ENCODE measurements around the gene NFKBIZ.

Gene NFKBIZ

GRCh38 chr3:101848754-101849713 is at the start of gene NFKBIZ:
Gene NFKBIZ (plus strand): TSS chr3:101849514. CDS start chr3:101849629, 115 bp downstream.
- peak; percentile 76 for DNase-seq

- no peak for DNase-seq
Observed at GRCh38 chr3:101801174-101801573, 48.1 kb upstream of the NFKBIZ start.

GRCh38 chr3:101802179-101802578 is 47.1 kb upstream of the NFKBIZ start:
- no peak for DNase-seq

- peak; percentile 7 for DNase-seq
Observed at GRCh38 chr3:101803173-101803782, 46.0 kb upstream of the NFKBIZ start.

DNA sequence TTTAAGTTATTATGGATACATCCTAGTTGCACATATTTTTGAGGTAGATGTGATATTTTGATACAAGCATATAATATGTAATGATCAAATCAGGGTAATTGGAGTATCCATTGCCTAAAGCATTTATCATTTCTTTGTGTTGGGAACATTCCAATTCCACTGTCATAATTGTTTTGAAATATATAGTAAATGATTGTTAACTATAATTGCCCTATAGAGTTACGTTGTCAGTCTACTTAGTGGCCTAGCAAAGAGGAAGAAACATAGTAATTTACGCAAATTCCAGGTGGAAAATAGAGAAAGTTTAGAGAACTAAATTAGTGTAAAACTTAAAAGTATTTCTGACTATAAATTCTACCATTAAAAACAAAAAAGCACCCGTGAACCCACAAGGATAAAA is 45.4 kb upstream of the NFKBIZ start:
- no peak for DNase-seq

DNA sequence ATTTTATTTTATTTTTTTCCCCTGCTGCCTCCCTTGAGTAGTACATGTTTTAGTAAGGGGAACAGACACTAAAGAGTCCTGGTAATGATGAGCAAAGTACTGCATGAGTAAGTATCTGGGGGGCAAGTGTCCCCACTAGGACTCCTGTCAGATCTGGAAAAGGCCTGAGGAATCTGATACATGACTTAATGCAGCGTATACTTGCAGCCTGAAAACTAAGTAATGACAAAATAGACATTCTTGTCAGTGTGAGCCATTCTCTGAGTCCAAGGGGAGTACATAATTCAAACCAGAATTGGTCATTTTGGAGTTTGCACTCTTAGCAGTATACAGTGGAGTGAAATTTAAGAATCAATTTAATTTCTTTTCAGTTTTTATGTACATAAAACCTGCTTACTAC is 42.8 kb upstream of the NFKBIZ start:
- DNase-seq, result no peak

DNA sequence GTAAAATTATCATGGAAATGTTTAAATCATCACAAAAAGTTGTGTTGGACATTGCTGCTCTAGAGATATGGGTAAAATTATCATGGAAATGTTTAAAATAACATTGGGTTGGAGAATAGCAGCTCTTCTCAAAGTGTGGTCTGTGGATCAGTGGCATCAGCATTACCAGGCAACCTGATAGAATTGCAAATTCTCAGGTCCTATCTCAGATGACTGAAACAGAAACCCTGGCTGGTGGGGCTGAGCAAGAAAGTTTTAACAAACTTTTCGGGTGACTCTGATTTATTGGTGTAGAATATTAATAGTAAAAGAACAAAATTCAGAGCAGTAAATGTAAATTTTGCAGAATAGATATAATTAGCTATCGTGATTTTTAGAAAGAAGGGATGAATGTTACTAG is 41.4 kb upstream of the NFKBIZ start:
- DNase-seq, result no peak

DNA sequence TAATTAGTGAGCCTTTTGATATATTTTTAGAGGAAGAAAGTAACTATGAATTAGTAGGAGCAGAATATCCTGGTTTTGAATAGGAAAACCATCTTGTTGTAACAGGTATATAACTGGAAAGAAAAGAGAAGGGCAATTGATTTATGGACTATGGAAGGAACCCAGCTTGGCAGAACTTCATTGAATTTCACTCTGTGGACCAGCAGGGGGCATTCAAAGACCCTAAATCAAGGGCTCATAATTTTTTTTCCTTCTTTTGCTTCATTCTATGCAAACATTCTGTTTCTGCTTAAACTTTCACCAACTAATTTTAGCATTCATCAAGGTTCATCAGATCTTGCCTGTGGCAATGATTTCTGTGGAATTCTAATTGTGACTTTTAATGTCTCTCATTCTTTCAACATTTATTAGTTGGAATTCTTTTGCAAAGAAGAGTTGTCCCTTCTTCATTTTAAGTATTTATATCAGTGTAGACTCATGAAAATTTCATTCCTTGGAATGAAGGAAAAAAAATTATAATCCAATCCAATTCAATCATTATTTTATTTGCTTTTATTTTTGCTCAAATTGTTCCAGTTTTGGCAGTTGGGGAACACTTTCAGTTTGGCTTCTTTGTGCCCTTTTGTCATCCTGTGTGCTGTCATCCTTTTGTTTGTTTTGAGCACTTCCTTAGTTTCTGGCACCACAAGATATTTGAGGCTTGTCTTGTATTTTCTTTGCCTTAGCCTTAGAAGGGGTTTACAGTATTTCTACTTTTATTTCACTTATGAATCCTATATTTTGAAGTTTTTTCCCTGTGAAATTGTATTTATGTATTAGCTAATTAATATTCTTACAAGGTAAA is 39.9 kb upstream of the NFKBIZ start:
- no peak for DNase-seq

DNA sequence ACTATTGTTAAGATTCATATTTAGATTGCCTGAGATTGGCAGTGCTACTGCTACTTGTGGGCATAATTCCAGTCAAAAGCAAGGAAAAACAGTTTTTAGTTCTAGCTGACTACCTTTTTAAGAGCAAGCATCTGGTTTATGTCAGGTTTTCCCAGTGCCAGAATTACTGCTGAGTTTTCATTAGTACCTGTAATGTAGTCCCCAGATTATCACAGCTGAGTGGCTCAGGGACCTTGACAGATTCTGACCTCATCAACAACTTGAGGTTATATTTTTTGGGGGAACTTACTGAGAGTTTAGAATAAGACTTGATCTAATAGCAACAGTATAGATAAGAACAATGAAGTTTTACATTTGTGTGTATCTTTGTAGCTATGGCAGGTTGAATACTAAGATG is 39.3 kb upstream of the NFKBIZ start:
- no peak for DNase-seq

DNA sequence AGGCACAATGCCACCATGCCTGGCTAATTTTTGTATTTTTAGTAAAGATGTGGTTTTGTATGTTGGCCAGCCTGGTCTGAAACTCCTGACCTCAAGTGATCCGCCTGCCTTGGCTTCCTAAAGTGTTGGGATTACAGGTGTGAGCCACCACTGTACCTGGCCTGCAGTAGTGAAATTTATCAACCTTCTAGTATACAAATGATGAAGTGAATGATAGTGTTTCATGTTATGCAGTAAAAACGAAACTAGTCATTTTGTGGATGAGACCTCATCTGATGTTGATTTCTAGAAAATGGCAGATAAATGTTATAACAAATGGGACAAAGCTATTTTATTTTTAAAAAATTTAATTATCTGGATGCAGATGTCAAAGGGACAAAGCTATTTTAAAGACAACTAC is 37.4 kb upstream of the NFKBIZ start:
- no peak for DNase-seq

- DNase-seq, result no peak
Observed at GRCh38 chr3:101812895-101813294, 36.4 kb upstream of the NFKBIZ start.

- DNase-seq, result peak; percentile 2
Observed at GRCh38 chr3:101813817-101814440, 35.4 kb upstream of the NFKBIZ start.

DNA sequence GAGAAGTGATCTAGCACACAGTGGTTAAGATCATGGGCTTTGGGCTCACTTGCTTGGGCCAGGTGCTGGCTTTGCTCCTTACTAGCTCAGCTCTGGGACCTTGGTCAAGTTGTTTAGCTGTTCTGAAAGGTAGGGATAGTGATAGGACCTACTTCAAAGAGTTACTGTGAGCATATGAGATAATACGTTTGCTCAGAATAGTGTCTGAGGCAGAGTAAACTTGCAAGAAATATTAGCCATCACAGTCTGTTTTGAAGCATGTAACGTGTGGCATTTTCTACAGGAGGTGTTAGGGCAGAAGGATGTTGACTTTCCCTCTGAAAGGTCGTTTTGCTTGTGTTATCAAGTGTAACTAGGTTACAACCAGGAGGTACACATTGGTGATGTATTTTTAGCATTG is 34.5 kb upstream of the NFKBIZ start:
- DNase-seq, result no peak

- DNase-seq, result no peak
Observed at GRCh38 chr3:101816215-101817149, 32.8 kb upstream of the NFKBIZ start.

- DNase-seq, result no peak
Observed at GRCh38 chr3:101817992-101818391, 31.3 kb upstream of the NFKBIZ start.

GRCh38 chr3:101819649-101820206 is 29.6 kb upstream of the NFKBIZ start:
- DNase-seq, result no peak

DNA sequence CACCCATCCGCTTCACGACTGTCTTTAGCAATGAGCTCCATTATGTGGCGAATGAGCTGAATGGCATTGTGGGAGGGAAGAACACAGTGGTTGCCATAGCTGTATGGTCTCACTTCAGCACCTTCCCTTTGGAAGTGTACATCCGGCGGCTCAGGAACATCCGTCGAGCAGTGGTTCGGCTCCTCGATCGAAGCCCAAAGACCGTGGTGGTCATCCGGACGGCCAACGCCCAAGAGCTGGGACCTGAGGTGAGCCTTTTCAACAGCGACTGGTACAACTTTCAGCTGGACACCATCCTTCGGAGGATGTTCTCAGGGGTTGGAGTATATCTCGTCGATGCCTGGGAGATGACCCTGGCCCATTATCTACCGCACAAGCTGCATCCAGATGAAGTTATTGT is 27.8 kb upstream of the NFKBIZ start:
- DNase-seq, result no peak

- DNase-seq, result no peak
Observed at GRCh38 chr3:101823525-101823924, 25.8 kb upstream of the NFKBIZ start.

GRCh38 chr3:101824702-101825101 is 24.6 kb upstream of the NFKBIZ start:
- no peak for DNase-seq

DNA sequence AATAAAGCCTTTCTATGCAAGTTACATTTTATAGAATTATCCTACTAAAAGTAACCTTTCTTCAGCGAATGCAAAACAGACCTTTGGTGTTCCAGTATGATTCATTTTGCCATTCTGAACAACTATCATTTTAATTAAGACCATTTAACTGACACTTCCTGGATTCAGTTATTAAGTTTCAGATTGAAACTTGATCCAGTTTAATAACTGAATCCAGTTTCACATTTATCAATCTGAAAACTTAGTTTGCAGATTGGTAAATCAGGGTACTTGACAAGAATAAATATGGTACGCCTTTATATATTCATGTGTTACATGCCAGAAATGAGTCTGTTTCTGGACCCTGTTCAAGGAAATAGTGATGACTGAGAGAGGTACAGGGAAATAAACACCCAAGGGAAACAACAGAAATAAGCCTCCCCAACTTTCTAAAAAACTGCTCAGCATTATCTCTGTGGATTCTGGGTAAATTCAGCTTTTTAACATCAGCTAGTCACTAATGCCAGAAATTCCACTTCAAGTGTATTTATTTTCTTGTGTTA is 23.3 kb upstream of the NFKBIZ start:
- no peak for DNase-seq
